ENCODE measurements around the gene CALM3.

DNA sequence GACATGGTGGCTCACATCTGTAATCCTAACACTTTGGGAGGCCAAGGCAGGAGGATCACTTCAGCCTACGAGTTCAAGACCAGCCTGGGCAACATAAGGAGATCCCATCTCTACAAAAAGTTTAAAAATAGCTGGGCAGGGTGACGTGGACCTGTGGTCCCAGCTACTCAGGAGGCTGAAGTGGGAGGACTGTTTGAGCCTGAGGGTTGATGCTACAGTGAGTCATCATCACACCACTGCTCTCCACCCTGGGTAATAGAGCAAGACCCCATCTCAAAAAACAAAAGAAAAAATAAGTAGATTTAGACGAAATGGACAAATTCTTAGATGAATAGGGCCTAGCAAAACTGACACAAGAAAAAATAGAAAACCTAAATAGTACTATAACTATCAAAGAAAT is 45.3 kb downstream of the CALM3 start:
- TF ChIP-seq POLR2AphosphoS5 (IDR thresholded peaks at IDR 0.05) (no peak), EP300 (IDR thresholded peaks at IDR 0.05) (no peak), POLR2A (IDR thresholded peaks at IDR 0.05) (no peak)
- TF ChIP-seq, protein P1, sequence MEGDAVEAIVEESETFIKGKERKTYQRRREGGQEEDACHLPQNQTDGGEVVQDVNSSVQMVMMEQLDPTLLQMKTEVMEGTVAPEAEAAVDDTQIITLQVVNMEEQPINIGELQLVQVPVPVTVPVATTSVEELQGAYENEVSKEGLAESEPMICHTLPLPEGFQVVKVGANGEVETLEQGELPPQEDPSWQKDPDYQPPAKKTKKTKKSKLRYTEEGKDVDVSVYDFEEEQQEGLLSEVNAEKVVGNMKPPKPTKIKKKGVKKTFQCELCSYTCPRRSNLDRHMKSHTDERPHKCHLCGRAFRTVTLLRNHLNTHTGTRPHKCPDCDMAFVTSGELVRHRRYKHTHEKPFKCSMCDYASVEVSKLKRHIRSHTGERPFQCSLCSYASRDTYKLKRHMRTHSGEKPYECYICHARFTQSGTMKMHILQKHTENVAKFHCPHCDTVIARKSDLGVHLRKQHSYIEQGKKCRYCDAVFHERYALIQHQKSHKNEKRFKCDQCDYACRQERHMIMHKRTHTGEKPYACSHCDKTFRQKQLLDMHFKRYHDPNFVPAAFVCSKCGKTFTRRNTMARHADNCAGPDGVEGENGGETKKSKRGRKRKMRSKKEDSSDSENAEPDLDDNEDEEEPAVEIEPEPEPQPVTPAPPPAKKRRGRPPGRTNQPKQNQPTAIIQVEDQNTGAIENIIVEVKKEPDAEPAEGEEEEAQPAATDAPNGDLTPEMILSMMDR (IDR thresholded peaks at IDR 0.05), result no peak

Data from sigmoid colon (tissue), 4 donors.